Measurements from ENCODE around the gene FSTL5.

Gene FSTL5

GRCh38 chr4:161525121-161525520 lies 638.7 kb downstream of the FSTL5 start:
- TF ChIP-seq CTCF (IDR thresholded peaks at IDR 0.05; ENCODE audit: borderline replicate concordance, extremely low read depth, low read length, poor library complexity, severe bottlenecking) (no peak), EZH2 (IDR thresholded peaks at IDR 0.05; ENCODE audit: borderline replicate concordance, low read depth, low read length, severe bottlenecking) (no peak)
- Histone ChIP-seq H3K79me2 (ENCODE audit: insufficient read depth, low read length) (no peaks in the 10 kb centered on the region), H3K9me3 (ENCODE audit: insufficient read depth, low read length, severe bottlenecking) (no peaks in the 10 kb centered on the region), H3K27me3 (ENCODE audit: insufficient read depth, low read length, poor library complexity) (no peaks in the 10 kb centered on the region), H3K4me3 (ENCODE audit: low read depth in 1 of 2, low read length in 2 of 2) (no peak overlapping the region), H3K36me3 (ENCODE audit: insufficient read depth, low read length) (no peaks in the 10 kb centered on the region), H3K4me1 (ENCODE audit: insufficient read depth, low read length) (no peaks in the 10 kb centered on the region), H3K9ac (ENCODE audit: low read depth, low read length) (no peak overlapping the region), H3K4me2 (ENCODE audit: insufficient read depth, low read length) (no peak overlapping the region), H2AFZ (ENCODE audit: low read depth, low read length) (no peak overlapping the region), H4K20me1 (ENCODE audit: insufficient read depth, low read length) (no peaks in the 10 kb centered on the region), H3K27ac (ENCODE audit: low read length) (no peak overlapping the region)
- ATAC-seq (ENCODE audit: insufficient read depth, low read depth) (no peak), DNase-seq (no peak)

- Histone ChIP-seq H3K4me1 (ENCODE audit: insufficient read depth, low read length) (no peaks in the 10 kb centered on the region), H3K4me2 (ENCODE audit: insufficient read depth, low read length) (no peak overlapping the region), H3K36me3 (ENCODE audit: insufficient read depth, low read length) (no peaks in the 10 kb centered on the region), H3K9me3 (ENCODE audit: insufficient read depth, low read length, severe bottlenecking) (no peaks in the 10 kb centered on the region), H2AFZ (ENCODE audit: low read depth, low read length) (no peak overlapping the region), H3K27me3 (ENCODE audit: insufficient read depth, low read length, poor library complexity) (no peaks in the 10 kb centered on the region), H3K4me3 (ENCODE audit: low read depth in 1 of 2, low read length in 2 of 2) (no peak overlapping the region), H3K27ac (ENCODE audit: low read length) (no peak overlapping the region), H3K79me2 (ENCODE audit: insufficient read depth, low read length) (no peaks in the 10 kb centered on the region), H4K20me1 (ENCODE audit: insufficient read depth, low read length) (no peaks in the 10 kb centered on the region), H3K9ac (ENCODE audit: low read depth, low read length) (no peak overlapping the region)
- no peak for TF ChIP-seq CTCF (IDR thresholded peaks at IDR 0.05; ENCODE audit: borderline replicate concordance, extremely low read depth, low read length, poor library complexity, severe bottlenecking)
- no peak for TF ChIP-seq EZH2 (IDR thresholded peaks at IDR 0.05; ENCODE audit: borderline replicate concordance, low read depth, low read length, severe bottlenecking)
- DNase-seq (no peak), ATAC-seq (ENCODE audit: insufficient read depth, low read depth) (no peak)
Observed at GRCh38 chr4:161522031-161522430, 641.8 kb downstream of the FSTL5 start.

GRCh38 chr4:161519611-161520010 lies 644.2 kb downstream of the FSTL5 start:
- Histone ChIP-seq H3K27me3 (ENCODE audit: insufficient read depth, low read length, poor library complexity) (no peaks in the 10 kb centered on the region), H4K20me1 (ENCODE audit: insufficient read depth, low read length) (no peaks in the 10 kb centered on the region), H3K27ac (ENCODE audit: low read length) (no peak overlapping the region), H3K4me3 (ENCODE audit: low read depth in 1 of 2, low read length in 2 of 2) (no peak overlapping the region), H3K36me3 (ENCODE audit: insufficient read depth, low read length) (no peaks in the 10 kb centered on the region), H3K4me2 (ENCODE audit: insufficient read depth, low read length) (no peak overlapping the region), H3K79me2 (ENCODE audit: insufficient read depth, low read length) (no peaks in the 10 kb centered on the region), H3K9ac (ENCODE audit: low read depth, low read length) (no peak overlapping the region), H3K4me1 (ENCODE audit: insufficient read depth, low read length) (no peaks in the 10 kb centered on the region), H2AFZ (ENCODE audit: low read depth, low read length) (no peak overlapping the region), H3K9me3 (ENCODE audit: insufficient read depth, low read length, severe bottlenecking) (no peaks in the 10 kb centered on the region)
- no peak for DNase-seq
- no peak for ATAC-seq (ENCODE audit: insufficient read depth, low read depth)
- TF ChIP-seq CTCF (IDR thresholded peaks at IDR 0.05; ENCODE audit: borderline replicate concordance, extremely low read depth, low read length, poor library complexity, severe bottlenecking) = no peak
- TF ChIP-seq EZH2 (IDR thresholded peaks at IDR 0.05; ENCODE audit: borderline replicate concordance, low read depth, low read length, severe bottlenecking) = no peak

- TF ChIP-seq EZH2 (IDR thresholded peaks at IDR 0.05; ENCODE audit: borderline replicate concordance, low read depth, low read length, severe bottlenecking) (no peak), CTCF (IDR thresholded peaks at IDR 0.05; ENCODE audit: borderline replicate concordance, extremely low read depth, low read length, poor library complexity, severe bottlenecking) (no peak)
Observed at GRCh38 chr4:161517941-161518340, 645.9 kb downstream of the FSTL5 start.

More at GRCh38 chr4:161517941-161518340, 645.9 kb downstream of the FSTL5 start:
- Histone ChIP-seq H3K9ac (ENCODE audit: low read depth, low read length) (no peak overlapping the region), H3K4me2 (ENCODE audit: insufficient read depth, low read length) (no peak overlapping the region), H3K36me3 (ENCODE audit: insufficient read depth, low read length) (no peaks in the 10 kb centered on the region), H3K4me1 (ENCODE audit: insufficient read depth, low read length) (no peaks in the 10 kb centered on the region), H3K9me3 (ENCODE audit: insufficient read depth, low read length, severe bottlenecking) (no peaks in the 10 kb centered on the region), H2AFZ (ENCODE audit: low read depth, low read length) (no peak overlapping the region), H3K4me3 (ENCODE audit: low read depth in 1 of 2, low read length in 2 of 2) (no peak overlapping the region), H3K27me3 (ENCODE audit: insufficient read depth, low read length, poor library complexity) (no peaks in the 10 kb centered on the region), H4K20me1 (ENCODE audit: insufficient read depth, low read length) (no peaks in the 10 kb centered on the region), H3K27ac (ENCODE audit: low read length) (no peak overlapping the region), H3K79me2 (ENCODE audit: insufficient read depth, low read length) (no peaks in the 10 kb centered on the region)
- no peak for DNase-seq
- ATAC-seq (ENCODE audit: insufficient read depth, low read depth) = no peak

Data from DND-41 (cell line).